ENCODE data around the gene GLS. TPM values are rescaled to one million over a fixed set of nuclear protein-coding genes. Genes with fewer than 3 reads are reported as not detected.

Gene GLS
- total RNA-seq, 1 donor from 2014 or later: 160 TPM

DNA sequence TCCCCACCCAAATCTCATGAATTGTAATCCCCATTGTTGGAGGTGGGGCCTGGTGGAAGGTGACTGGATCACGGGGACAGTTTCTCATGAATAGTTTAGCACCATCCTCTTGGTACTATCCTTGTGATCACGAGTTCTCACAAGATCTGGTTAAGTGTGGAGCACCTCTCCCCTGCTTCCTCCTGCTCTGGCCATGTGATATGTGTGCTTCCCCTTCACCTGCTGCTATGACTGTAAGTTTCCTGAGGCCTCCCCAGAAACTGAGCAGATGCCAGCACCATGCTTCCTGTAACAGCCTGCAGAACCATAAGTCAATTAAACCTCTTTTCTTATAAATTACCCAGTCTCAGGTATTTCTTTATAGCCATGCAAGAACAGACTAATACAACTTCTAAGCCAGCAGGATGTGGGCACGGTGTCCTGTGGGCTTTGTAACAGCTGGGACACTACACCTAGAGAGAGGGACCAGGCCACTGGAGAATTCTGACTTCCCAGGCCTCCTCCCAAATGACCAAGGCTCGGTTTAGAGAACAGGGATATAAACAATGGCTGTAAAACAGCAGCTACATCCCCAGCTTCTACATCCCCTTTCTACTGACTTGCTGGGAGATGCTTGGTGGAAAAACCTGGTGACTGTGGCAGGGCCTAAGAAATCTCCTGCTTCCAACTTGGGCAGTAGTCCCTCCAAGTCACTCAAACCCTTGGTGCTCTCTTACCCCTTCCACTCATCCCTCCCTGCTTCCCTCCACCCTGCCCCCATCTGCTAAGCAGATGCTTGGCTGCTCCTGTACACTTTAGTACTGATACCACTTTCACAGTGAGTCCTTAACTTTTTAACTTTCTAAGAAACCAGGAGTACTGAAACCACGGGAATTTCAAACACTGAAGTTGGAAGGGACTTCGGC lies 123.0 kb downstream of the GLS start:
- DNase-seq (ENCODE audit: extremely low spot score, unreplicated experiment): no peak
- Mint-ChIP-seq H3K9me3 (no peaks in the 10 kb centered on the region), H3K27me3 (no peaks in the 10 kb centered on the region), H3K36me3 (peaks cover 67% of the 10 kb centered on the region), H3K4me1 (ENCODE audit: unreplicated experiment) (peaks cover 4% of the 10 kb centered on the region), H3K4me3 (no peak overlapping the region), H3K27ac (no peak overlapping the region)
- TF ChIP-seq, protein P1, sequence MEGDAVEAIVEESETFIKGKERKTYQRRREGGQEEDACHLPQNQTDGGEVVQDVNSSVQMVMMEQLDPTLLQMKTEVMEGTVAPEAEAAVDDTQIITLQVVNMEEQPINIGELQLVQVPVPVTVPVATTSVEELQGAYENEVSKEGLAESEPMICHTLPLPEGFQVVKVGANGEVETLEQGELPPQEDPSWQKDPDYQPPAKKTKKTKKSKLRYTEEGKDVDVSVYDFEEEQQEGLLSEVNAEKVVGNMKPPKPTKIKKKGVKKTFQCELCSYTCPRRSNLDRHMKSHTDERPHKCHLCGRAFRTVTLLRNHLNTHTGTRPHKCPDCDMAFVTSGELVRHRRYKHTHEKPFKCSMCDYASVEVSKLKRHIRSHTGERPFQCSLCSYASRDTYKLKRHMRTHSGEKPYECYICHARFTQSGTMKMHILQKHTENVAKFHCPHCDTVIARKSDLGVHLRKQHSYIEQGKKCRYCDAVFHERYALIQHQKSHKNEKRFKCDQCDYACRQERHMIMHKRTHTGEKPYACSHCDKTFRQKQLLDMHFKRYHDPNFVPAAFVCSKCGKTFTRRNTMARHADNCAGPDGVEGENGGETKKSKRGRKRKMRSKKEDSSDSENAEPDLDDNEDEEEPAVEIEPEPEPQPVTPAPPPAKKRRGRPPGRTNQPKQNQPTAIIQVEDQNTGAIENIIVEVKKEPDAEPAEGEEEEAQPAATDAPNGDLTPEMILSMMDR (conservative IDR thresholded peaks at IDR 0.05): no peak

DNA sequence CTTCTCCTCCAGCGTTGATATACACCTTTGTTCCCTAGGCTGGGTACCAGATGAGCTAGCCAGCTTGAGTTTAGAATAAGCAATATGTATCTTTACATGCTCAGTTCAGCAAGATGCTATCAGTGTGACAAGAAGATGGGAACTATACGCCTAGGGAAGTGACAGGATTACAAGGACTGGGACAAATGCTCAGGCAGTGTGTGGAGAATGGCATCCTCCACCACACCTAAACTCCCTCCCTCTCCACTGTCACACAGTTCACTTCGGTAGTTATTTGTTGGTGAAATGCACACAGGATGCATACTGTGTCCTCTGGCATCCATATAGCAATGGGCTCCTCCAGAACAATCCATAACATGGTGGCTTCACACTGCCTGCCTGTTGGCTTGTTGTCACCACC lies 125.7 kb downstream of the GLS start:
- Mint-ChIP-seq H3K27me3 (no peaks in the 10 kb centered on the region), H3K4me3 (no peak overlapping the region), H3K36me3 (peaks cover 48% of the 10 kb centered on the region), H3K9me3 (no peaks in the 10 kb centered on the region), H3K27ac (no peak overlapping the region), H3K4me1 (ENCODE audit: unreplicated experiment) (peaks cover under 1% of the 10 kb centered on the region)
- DNase-seq (ENCODE audit: extremely low spot score, unreplicated experiment): no peak
- TF ChIP-seq, protein P1 (conservative IDR thresholded peaks at IDR 0.05): no peak

DNA sequence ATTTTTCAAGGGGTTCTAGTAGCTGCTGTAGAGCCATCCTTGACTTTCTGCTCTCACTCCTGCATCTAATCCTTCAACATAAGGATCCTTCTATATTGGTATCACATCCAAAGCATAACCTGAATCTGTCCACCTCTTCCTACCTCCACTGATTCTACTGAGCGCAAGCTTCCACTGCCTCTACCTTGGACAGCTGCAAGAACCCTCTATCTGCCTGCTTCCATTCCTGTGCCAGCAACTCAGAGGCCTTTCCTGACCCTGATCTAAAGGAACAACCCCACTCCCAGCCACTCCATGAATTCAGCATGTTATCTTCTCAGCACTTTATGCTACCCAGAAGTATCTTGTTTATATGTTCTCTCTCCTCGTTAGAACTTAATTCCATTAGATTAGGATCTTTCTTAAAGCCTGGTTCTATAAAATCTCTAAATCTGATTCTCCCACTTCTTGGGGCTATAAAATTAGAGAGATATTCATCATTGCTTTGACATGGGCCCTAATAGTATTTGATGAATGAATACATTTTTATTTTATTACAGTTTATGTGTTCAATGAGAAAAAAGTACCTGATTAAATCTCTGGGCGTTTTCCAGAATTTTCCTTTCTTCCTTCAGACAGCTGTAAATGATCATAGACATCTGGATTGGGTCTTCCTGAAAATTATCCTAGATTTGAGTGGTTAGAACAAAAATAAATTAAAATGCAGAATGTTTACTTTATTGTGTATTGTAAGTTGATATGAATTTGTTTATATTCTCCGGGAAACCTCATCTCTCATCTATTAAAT lies 126.6 kb downstream of the GLS start:
- Mint-ChIP-seq H3K27me3 (no peaks in the 10 kb centered on the region), H3K9me3 (no peaks in the 10 kb centered on the region), H3K4me3 (no peak overlapping the region), H3K4me1 (ENCODE audit: unreplicated experiment) (no peaks in the 10 kb centered on the region), H3K27ac (no peak overlapping the region), H3K36me3 (peaks cover 43% of the 10 kb centered on the region)
- no peak for DNase-seq (ENCODE audit: extremely low spot score, unreplicated experiment)
- TF ChIP-seq, protein P1 (conservative IDR thresholded peaks at IDR 0.05): no peak

DNA sequence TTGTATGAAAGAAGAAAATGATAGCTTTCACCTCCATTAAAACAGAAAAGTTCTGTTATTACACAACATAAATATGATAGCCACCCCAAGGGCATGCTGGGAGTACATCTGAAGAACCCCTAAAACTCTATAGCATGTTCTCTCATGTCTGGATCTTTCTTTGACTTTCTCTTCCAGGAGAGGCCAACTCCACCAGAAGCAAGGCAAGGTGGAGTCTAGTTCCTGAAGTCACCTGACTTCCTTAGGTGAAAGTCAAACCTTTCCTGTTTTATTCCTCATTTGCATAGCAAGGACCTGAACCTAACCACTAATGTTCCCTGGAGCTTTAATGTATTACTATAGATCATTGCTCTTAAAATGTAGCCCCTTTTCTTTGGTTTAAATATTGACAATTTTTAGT lies 127.7 kb downstream of the GLS start:
- no peak overlapping the region for H3K27ac Mint-ChIP-seq

DNA sequence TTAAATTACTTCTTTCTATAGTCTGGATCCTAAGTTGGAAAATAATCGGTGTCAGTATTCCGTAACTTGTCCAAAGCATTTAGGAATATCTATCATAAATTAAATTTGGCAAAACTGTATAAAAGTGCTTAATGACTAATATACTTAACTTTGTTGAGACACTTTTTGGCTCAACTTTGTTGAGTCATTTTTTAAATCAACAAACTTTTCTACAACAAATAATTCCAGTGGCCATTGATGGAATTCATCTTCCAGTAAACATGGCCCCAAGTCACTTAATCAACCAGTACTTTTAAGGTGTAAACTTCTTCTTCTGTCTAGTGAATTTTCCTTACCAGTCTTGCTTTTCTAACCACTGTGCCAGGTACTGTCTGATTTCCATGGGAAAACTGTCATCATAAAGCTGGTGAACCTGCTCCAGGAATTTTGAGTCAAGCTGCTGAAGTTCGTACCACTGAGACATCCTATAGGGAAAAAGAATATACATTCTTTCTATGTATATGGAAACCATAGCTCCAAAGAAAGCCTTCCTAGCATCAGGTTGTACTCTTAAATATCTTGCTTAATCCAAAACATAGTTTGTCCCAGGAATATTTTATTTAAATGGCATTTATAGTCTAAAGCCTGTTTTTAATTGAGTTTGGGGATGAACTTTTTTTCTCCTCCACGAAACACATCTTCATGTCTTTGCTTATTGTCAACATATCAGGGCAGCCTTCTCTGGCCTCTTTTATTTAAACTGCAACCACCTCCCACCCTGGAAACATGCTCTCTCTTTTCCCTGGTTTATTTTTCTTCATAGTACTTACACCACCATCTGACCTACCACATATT lies 129.1 kb downstream of the GLS start:
- Mint-ChIP-seq H3K27me3 (no peaks in the 10 kb centered on the region), H3K27ac (no peak overlapping the region), H3K4me1 (ENCODE audit: unreplicated experiment) (no peaks in the 10 kb centered on the region), H3K9me3 (no peaks in the 10 kb centered on the region), H3K36me3 (peaks cover 23% of the 10 kb centered on the region), H3K4me3 (no peak overlapping the region)
- TF ChIP-seq, protein P1 (conservative IDR thresholded peaks at IDR 0.05): no peak
- no peak for DNase-seq (ENCODE audit: extremely low spot score, unreplicated experiment)

More for the DNA sequence above, 127.7 kb downstream of the GLS start:
- TF ChIP-seq, protein P1 (conservative IDR thresholded peaks at IDR 0.05): no peak
- no peak for DNase-seq (ENCODE audit: extremely low spot score, unreplicated experiment)
- Mint-ChIP-seq H3K27me3 (no peaks in the 10 kb centered on the region), H3K4me1 (ENCODE audit: unreplicated experiment) (no peaks in the 10 kb centered on the region), H3K4me3 (no peak overlapping the region), H3K9me3 (no peaks in the 10 kb centered on the region), H3K36me3 (peaks cover 35% of the 10 kb centered on the region)
